IPS DF 4.7 (cell line): ENCODE measurements around the gene MAPK14.

Source experiments
- DNase-seq: peaks from one replicate; pipeline ENCODE4 v3.0.0-alpha.2; 2013; ENCODE audit warnings: low spot score; ENCODE audit errors: extremely low read depth

The MAPK14 gene

GRCh38 chr6:36099869-36100483 lies 72.4 kb downstream of the MAPK14 start:
- no peak for DNase-seq

GRCh38 chr6:36101691-36102090 lies 74.1 kb downstream of the MAPK14 start:
- DNase-seq: no peak

GRCh38 chr6:36102853-36103252 lies 75.2 kb downstream of the MAPK14 start:
- DNase-seq: no peak

GRCh38 chr6:36104836-36105235 lies 77.2 kb downstream of the MAPK14 start:
- no peak for DNase-seq

- no peak for DNase-seq
Observed at GRCh38 chr6:36109092-36109491, 81.5 kb downstream of the MAPK14 start.

- DNase-seq: no peak
Observed at GRCh38 chr6:36110050-36110449, 82.4 kb downstream of the MAPK14 start.

DNA sequence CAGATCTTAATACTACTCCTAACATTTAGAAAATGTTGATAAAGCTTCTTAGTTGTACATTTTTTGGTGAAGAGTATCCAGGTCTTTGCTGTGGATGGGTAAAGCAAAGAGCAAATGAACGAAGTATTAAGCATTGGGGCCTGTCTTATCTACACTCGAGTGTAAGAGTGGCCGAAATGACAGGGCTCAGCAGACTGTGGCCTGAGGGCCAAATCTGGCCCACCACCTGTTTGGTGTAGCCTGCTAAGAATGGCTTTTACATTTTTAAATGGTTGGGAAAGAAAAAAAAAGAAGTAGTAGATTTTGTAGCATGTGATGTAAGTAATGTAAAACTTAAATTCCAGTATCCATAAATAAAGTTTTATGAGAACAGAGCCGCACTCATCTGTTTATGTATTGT lies 83.3 kb downstream of the MAPK14 start:
- no peak for DNase-seq

DNA sequence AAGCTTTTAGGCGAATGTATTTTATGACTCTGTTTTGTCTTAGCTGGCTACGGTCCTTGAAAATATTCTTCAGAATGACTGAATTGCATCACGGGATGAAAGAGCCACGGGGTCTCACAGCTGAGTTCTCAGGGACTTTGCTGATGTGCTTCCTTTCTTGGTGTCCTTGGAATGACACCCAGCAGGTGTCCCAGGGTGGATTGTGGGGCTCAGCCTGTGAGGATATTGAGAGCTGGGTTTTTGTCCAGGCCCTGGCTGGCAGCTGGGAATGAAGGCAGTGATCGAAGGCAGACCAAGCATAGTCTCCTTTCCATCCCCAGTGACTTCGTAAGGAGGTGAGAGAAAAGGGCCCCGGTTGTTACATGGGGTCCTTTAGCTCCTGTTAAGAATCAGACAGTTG lies 83.9 kb downstream of the MAPK14 start:
- DNase-seq: no peak

DNA sequence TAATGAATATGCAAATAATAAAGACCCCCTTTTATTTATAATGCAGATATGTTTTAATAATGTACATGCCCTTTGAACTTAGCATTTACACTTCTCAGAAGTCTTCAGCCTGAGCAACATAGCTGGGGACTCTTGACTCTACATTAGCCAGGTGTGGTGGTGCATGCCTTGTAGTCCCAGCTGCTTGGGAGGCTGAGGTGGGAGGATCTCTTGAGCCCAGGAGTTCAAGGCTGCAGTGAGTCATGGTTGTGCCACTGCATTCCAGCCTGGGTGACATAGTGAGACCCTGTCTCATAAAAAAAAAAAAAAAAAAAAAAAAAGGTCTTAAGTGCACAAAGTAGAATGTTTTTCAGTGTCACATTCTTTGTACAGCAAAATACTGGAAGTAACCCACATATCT lies 85.4 kb downstream of the MAPK14 start:
- DNase-seq: no peak

- no peak for DNase-seq
Observed at GRCh38 chr6:36113703-36114102, 86.1 kb downstream of the MAPK14 start.

- DNase-seq: no peak
Observed at GRCh38 chr6:36114798-36115408, 87.3 kb downstream of the MAPK14 start.

- no peak for DNase-seq
Observed at GRCh38 chr6:36115412-36115811, 87.8 kb downstream of the MAPK14 start.

GRCh38 chr6:36116066-36116864 lies 88.7 kb downstream of the MAPK14 start:
- no peak for DNase-seq

DNA sequence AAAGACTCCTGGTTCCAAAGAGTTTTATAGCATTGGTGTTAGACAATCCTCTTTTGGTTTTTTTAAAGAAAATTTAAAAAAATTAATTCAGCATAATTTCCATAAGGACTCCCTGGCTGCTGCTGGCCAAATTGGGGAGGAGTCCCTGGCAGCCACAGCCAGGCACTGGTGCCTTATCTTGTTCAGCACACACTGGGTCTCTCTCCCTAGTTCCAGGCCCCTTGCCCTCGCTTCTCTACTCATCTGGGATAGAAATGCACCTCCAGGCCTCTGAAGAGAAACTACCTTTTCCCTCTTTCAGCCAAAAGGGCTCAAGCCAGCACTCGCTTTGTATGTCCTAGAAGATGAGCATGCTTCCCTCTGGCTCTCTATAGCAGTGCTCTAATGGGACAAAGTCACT lies 89.3 kb downstream of the MAPK14 start:
- DNase-seq: no peak

DNA sequence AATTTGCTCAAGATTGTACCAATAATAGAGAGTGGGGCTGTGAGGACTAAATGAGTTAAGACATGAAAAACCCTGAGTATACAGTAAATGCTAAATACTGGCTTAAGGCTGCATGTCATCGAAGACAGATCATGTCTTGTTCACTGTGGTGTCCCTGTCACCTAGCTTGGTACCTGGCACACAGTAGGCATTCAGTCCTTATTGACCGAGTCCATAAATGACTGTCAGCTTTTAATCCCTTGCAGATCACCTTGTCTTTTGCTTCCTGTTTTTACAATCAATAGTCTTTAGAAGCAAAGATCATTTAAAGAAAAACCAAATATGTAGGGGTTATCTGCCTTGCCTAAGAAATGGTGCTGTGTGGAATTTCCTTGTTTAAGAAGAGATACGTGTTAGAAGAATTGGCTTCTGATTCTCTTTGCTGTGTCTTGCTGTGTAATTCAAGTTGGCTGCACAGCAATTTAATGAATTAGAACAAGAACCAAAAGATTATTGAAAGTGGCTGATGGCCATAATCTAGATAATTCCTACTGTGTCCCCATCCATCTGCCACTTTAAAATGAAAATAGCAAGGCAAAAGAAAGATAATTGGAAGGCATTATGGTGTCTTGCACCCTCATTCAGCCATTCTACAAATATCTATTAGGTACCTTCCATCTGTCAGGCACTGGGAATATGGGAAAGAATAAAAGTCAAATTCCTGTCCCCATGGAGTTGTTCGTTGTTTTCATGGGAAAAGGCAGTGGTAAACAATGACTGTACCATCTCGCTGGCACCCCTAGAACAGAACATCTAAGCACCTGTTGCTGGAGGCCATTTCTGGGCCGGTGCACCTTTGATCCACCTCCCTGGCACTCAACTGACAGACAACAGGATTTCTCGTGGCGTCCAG lies 90.3 kb downstream of the MAPK14 start:
- DNase-seq: no peak

DNA sequence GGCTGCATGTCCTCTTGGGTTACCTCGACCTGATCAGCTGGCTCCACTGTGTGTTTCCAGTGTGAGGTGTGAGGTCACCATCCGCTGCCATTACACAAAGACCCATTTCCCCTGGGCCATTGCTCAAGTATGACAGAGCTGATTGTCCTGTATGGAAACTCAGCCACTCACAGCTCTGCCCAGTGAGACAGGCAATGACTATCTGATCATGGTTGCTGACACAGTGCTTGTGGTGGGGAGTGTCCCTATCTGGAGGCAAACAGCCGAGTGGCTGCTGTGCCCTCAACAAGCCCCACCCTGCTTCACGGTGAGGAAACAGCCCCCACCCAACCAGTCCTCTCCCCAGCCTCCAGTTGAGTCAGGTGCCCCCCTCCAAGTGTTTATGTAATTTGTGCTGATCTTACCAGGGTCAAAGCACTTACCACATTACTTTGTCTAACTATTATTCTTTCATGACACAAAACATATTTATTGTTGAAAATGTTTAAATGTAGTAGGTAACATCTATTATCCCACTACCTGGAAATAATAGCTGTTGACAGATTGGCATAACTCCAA lies 91.0 kb downstream of the MAPK14 start:
- no peak for DNase-seq

DNA sequence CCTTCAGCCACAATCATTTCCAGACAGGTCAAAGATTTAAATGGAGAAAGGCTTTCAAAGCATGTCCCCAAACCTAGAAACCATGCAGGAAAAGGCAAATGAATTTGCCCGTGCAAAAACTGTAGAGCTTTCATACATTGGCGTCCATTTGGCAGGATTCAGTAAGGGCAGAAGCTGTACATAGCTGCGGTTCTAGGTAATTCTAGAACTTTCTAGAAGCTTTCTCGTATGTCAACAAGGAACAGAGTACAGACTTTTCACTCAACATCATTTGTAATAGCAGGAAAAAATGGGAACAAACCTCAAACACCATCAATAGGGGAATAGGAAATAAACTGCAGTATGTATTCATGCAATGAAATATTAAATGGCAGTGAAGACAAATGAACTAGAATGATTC lies 91.6 kb downstream of the MAPK14 start:
- DNase-seq: no peak

DNA sequence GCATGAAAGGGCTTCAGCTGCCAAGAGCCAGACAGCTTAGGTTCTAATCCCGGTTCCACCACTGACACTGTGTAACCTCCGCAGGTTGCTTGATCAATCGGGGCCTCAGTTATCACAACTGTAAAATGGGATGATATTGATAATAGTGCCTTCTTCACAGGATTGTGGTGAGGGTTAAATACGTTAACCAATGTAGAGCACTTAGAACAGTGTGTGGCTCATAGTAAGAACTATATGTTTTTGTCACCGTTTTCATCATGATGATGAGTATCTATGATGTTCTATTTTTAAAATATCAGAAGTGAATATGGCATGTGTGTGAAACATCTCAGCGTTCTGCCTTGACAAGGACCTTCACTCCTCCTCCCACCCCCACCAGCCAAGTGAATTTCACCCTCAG lies 92.4 kb downstream of the MAPK14 start:
- DNase-seq: no peak

- DNase-seq: no peak
Observed at GRCh38 chr6:36120539-36120938, 92.9 kb downstream of the MAPK14 start.

DNA sequence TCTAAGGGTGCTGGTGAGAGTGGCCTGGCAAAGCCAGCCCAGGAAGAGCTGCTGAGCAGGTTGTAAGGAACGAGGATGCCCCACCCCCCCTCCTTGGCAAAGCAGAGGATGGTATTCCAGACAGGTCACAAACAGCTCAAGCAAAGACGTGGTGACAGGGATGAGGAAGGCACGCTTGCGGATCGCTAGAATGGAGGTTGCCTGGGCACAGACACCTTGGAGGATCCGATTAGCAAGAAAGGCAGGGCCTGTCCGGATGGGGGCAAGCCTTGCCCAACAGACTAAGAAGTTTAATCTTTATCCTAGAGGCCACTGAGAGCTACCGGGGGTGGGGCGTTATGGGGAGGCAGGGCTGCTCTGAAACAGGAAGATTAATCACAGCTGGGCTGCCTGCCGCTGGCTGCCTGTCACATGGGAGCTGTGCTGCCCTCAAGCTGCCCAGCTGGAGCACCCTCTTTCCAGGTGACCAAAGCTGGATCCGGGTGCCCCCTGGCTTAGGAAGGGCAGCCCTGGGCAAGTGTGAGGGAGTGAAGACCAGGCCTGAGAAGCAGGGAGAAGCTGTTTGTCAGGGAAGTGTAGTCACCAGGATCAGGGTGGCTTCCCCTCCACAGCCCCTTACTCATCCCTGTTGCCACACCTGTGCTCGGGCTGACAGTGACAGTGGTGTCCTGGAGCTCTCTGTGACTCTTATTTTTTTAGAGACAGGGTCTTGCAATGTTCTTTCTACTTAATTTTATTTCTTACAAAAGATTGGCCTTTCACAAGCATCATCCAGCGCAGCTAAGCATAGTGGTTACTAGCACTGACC lies 93.6 kb downstream of the MAPK14 start:
- no peak for DNase-seq
